ENCODE measurements around the gene PHF23.
A peak's percentile ranks its signal among the peaks of the same experiment; 100 is the strongest.

The PHF23 gene

DNA sequence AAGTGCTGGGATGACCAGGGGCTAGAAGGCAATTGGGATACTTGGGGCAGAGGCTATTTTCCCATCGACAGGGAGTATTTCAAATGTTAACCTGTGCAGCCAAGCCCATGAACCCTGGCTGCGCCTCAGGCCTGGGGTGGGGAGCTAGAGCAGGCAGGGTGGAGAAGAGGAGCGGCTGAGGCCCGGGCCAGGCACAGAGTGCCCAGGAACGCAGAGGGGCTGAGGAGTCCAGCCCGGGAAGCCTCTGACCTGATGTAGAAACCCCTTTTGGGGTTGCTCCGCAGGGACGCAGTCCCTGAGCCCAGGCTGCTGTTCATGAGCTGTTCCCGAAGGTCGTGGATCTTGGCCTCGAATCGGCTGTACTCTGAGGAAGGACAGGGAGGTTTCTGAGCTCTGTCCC is 43.3 kb downstream of the PHF23 start:
- no peak for TF ChIP-seq POLR2AphosphoS5 (IDR thresholded peaks at IDR 0.05; ENCODE audit: low read depth, low read length)
- TF ChIP-seq, protein P1, sequence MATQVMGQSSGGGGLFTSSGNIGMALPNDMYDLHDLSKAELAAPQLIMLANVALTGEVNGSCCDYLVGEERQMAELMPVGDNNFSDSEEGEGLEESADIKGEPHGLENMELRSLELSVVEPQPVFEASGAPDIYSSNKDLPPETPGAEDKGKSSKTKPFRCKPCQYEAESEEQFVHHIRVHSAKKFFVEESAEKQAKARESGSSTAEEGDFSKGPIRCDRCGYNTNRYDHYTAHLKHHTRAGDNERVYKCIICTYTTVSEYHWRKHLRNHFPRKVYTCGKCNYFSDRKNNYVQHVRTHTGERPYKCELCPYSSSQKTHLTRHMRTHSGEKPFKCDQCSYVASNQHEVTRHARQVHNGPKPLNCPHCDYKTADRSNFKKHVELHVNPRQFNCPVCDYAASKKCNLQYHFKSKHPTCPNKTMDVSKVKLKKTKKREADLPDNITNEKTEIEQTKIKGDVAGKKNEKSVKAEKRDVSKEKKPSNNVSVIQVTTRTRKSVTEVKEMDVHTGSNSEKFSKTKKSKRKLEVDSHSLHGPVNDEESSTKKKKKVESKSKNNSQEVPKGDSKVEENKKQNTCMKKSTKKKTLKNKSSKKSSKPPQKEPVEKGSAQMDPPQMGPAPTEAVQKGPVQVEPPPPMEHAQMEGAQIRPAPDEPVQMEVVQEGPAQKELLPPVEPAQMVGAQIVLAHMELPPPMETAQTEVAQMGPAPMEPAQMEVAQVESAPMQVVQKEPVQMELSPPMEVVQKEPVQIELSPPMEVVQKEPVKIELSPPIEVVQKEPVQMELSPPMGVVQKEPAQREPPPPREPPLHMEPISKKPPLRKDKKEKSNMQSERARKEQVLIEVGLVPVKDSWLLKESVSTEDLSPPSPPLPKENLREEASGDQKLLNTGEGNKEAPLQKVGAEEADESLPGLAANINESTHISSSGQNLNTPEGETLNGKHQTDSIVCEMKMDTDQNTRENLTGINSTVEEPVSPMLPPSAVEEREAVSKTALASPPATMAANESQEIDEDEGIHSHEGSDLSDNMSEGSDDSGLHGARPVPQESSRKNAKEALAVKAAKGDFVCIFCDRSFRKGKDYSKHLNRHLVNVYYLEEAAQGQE (IDR thresholded peaks at IDR 0.05; ENCODE audit: insufficient read depth in 1 of 2, low read depth in 2 of 2, low read length in 2 of 2): no peak
- no peak for TF ChIP-seq FOXP2 (optimal IDR thresholded peaks at IDR 0.05; ENCODE audit: borderline replicate concordance, extremely low read depth, extremely low read length, insufficient read depth)
- no peak for TF ChIP-seq SIN3A (IDR thresholded peaks at IDR 0.05; ENCODE audit: borderline replicate concordance, insufficient read depth, low read length)
- no peak for TF ChIP-seq TAF1 (IDR thresholded peaks at IDR 0.05; ENCODE audit: borderline replicate concordance, insufficient read depth, low read length)

DNA sequence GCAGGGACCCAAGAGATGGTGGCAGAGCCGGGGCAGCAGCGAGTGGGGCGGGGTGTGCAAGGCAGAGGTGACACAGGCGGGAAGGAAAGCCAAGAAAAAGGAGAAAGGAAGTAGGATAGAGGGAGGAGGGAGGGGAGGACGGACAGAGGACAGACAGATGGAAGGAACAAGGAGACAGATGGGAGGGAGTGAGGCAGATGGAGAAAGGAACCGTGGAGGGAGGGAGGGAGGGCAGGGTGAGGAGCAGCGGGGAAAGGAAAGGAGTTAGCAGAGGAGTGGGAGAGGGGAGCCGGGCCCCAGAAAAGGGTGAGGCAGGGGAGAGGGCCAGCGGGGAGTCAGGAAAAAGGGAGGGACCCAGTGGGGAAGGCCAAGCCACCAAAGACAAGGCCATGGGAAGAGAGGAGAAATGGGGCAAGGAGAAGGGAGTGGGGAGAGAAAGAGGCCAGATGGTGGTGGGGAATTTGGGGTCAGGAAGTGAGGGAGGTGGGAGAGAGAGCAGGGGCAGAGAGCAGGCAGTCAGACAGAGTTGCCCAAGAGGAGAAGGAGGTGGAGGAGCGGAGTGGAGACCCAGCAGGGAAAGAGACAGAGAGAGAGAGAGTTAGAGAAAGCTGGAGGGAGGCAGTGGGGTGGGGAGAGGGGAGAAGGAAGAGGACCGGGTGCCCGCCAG is 46.9 kb downstream of the PHF23 start:
- TF ChIP-seq, protein P1 (IDR thresholded peaks at IDR 0.05; ENCODE audit: insufficient read depth in 1 of 2, low read depth in 2 of 2, low read length in 2 of 2): no peak
- TF ChIP-seq POLR2AphosphoS5 (IDR thresholded peaks at IDR 0.05; ENCODE audit: low read depth, low read length) (no peak), TAF1 (IDR thresholded peaks at IDR 0.05; ENCODE audit: borderline replicate concordance, insufficient read depth, low read length) (no peak), FOXP2 (optimal IDR thresholded peaks at IDR 0.05; ENCODE audit: borderline replicate concordance, extremely low read depth, extremely low read length, insufficient read depth) (no peak), SIN3A (IDR thresholded peaks at IDR 0.05; ENCODE audit: borderline replicate concordance, insufficient read depth, low read length) (no peak)

DNA sequence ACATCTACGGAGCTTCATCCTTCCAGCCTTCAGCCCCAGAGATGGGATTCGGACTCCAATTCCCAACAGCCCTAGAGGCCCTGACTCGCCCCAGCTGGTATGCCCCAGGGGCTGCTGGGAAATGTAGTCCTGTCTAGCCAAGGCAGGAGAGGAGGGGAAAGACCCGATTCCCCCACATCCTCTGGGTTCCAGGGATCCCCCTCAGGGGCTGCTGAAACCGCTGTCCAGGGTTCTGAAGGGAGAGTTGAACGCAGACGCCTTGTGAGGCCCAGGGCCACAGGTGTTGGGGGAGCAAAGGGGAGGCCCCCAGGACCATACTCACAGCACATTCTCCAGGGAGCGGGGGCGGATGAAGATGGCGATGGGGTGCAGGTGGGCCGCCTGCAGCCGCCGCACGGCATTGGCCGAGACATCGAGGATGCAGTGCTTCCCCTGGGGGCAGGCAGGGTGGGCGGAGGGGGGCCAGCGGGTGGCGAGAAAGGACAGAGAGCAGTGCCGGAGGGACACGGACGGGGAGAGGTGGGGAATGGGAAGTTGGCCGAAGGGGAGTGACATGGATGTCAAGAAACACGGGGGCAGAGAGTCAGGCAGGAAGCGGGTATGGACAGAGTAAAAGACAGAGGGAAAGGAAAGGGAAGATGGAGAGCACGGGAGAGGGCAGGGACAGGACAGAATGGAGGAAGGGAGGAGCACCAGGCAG is 47.5 kb downstream of the PHF23 start:
- TF ChIP-seq SIN3A (IDR thresholded peaks at IDR 0.05; ENCODE audit: borderline replicate concordance, insufficient read depth, low read length): no peak
- no peak for TF ChIP-seq FOXP2 (optimal IDR thresholded peaks at IDR 0.05; ENCODE audit: borderline replicate concordance, extremely low read depth, extremely low read length, insufficient read depth)
- TF ChIP-seq, protein P1 (IDR thresholded peaks at IDR 0.05; ENCODE audit: insufficient read depth in 1 of 2, low read depth in 2 of 2, low read length in 2 of 2): peak; percentile 71 to 87

DNA sequence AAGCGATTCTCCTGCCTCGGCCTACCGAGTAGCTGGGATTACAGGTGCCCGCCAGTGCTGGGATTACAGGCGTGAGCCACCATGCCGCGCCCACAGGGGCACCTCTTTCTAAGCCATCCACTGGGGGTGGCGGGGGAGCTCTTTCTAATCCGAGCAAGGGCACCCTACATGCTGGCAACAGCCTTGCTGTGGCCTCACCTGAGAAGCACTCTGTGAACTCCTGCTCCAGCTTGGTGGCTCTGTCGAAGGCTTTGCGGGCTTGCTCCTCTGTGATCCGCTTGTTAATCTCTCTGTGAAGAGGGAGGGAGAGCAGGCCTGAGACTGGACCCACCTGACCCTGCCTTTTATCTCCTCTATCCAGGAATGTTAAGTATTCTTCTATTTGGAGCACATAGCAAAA is 48.2 kb downstream of the PHF23 start:
- TF ChIP-seq, protein P1 (IDR thresholded peaks at IDR 0.05; ENCODE audit: insufficient read depth in 1 of 2, low read depth in 2 of 2, low read length in 2 of 2): no peak
- TF ChIP-seq TAF1 (IDR thresholded peaks at IDR 0.05; ENCODE audit: borderline replicate concordance, insufficient read depth, low read length) (no peak), POLR2AphosphoS5 (IDR thresholded peaks at IDR 0.05; ENCODE audit: low read depth, low read length) (no peak), SIN3A (IDR thresholded peaks at IDR 0.05; ENCODE audit: borderline replicate concordance, insufficient read depth, low read length) (no peak), FOXP2 (optimal IDR thresholded peaks at IDR 0.05; ENCODE audit: borderline replicate concordance, extremely low read depth, extremely low read length, insufficient read depth) (no peak)

Measured in PFSK-1 (cell line).